Tibial artery (tissue), 4 donors: Measurements from ENCODE around the gene C10orf95.

Experiments used
- DNase-seq, 2 donors: peaks; one replicate each; pipeline ENCODE4 v3.0.0-alpha.2; 2019
- H3K27ac ChIP-seq, 2 donors: fragments of 200-600 bp; sonication (generic) in 1 of 2; 1 replicate in 1 of 2; 2 replicates in 1 of 2; pipeline ENCODE4 v1.5.1; 2018 to 2019; ENCODE audit warnings: mild to moderate bottlenecking in 1 of 2
- H3K27me3 ChIP-seq, 2 donors: fragments of 200-600 bp; sonication (generic) in 1 of 2; one replicate each; pipeline versions ENCODE4 v1.5.1 to v1.6.0; 2016 to 2019
- H3K36me3 ChIP-seq, 3 donors: fragments of 200-600 bp; sonication (generic) in 2 of 3; one replicate each; pipeline ENCODE4 v1.5.1; 2016 to 2019; ENCODE audit warnings: mild to moderate bottlenecking in 2 of 3
- H3K4me1 ChIP-seq, 4 donors: fragments of 200-600 bp; sonication (generic) in 2 of 4; 1 replicate in 3 of 4; 2 replicates in 1 of 4; pipeline ENCODE4 v1.5.1; 2016 to 2019
- H3K4me3 ChIP-seq, 2 donors: fragments of 200-600 bp; sonication (generic) in 1 of 2; 1 replicate in 1 of 2; 2 replicates in 1 of 2; pipeline ENCODE4 v1.5.1; 2018 to 2019; ENCODE audit warnings: mild to moderate bottlenecking in 2 of 2
- H3K9me3 ChIP-seq, 3 donors: fragments of 200-600 bp; sonication (generic) in 1 of 3; one replicate each; pipeline ENCODE4 v1.5.1; 2016 to 2019
- CTCF ChIP-seq, 2 experiments: fragments of 200-600 bp in 1 of 2; fragments of 450-650 bp in 1 of 2; IDR thresholded peaks; one replicate each; pipeline ENCODE4 v1.5.1; 2017 to 2019; ENCODE audit warnings: antibody characterized with exemption in 2 of 2, mild to moderate bottlenecking in 1 of 2, moderate library complexity in 1 of 2
- intact Hi-C: fragments of 100-400 bp; cut with DNase I; formaldehyde crosslinking; loops from one replicate; pipeline ENCODE4 v1.15.0; 2023; ENCODE audit warnings: low total_unique reads

C10orf95 gene

GRCh38 chr10:102463983-102464382, 12.6 kb upstream of the C10orf95 start:
- H3K9me3 ChIP-seq = no peaks in the 10 kb centered on the region
- H3K27me3 ChIP-seq = peaks cover 0 to 10% of the 10 kb centered on the region in 2 donors
- H3K4me1 ChIP-seq = peaks cover 0 to 15% (median 10%) of the 10 kb centered on the region in 4 donors
- H3K27ac ChIP-seq = no peak overlapping the region
- no peaks in the 10 kb centered on the region for H3K36me3 ChIP-seq
- intact Hi-C loops = no loop called here
- H3K4me3 ChIP-seq = no peak overlapping the region
- TF ChIP-seq CTCF (IDR thresholded peaks at IDR 0.05) = no peak
- no peak for DNase-seq

- DNase-seq = no peak
- no peak overlapping the region for H3K27ac ChIP-seq
- no peak overlapping the region for H3K4me3 ChIP-seq
Measured at GRCh38 chr10:102462512-102463054, 11.2 kb upstream of the C10orf95 start.

GRCh38 chr10:102461187-102462054, 10.1 kb upstream of the C10orf95 start:
- H3K9me3 ChIP-seq = no peaks in the 10 kb centered on the region
- H3K27ac ChIP-seq = peak overlapping the region; percentile 28 to 36
- H3K4me3 ChIP-seq = peak overlapping the region; percentile 51 to 62
- peaks cover 0 to 10% of the 10 kb centered on the region in 2 donors for H3K27me3 ChIP-seq
- DNase-seq = peak; percentile 82 to 91
- intact Hi-C loops = no loop called here
- H3K4me1 ChIP-seq = peaks cover 0 to 15% (median 10%) of the 10 kb centered on the region in 4 donors
- TF ChIP-seq CTCF (IDR thresholded peaks at IDR 0.05) = no peak
- no peaks in the 10 kb centered on the region for H3K36me3 ChIP-seq

More at GRCh38 chr10:102462512-102463054, 11.2 kb upstream of the C10orf95 start:
- H3K27me3 ChIP-seq = peaks cover 0 to 10% of the 10 kb centered on the region in 2 donors
- no peak for TF ChIP-seq CTCF (IDR thresholded peaks at IDR 0.05)
- H3K36me3 ChIP-seq = no peaks in the 10 kb centered on the region
- intact Hi-C loops = no loop called here
- no peaks in the 10 kb centered on the region for H3K9me3 ChIP-seq
- H3K4me1 ChIP-seq = peaks cover 0 to 15% (median 10%) of the 10 kb centered on the region in 4 donors

GRCh38 chr10:102460836-102461186, 9.5 kb upstream of the C10orf95 start:
- no peak for TF ChIP-seq CTCF (IDR thresholded peaks at IDR 0.05)
- intact Hi-C loops = no loop called here
- Histone ChIP-seq H3K27me3 (peaks cover 0 to 10% of the 10 kb centered on the region in 2 donors), H3K27ac (no peak overlapping the region), H3K4me1 (peaks cover 0 to 15% (median 10%) of the 10 kb centered on the region in 4 donors), H3K9me3 (no peaks in the 10 kb centered on the region), H3K4me3 (peak overlapping the region; percentile 51 to 62), H3K36me3 (no peaks in the 10 kb centered on the region)
- no peak for DNase-seq

GRCh38 chr10:102458656-102459055, 7.3 kb upstream of the C10orf95 start:
- no peak overlapping the region for H3K4me3 ChIP-seq
- H3K4me1 ChIP-seq = peaks cover 0 to 15% (median 10%) of the 10 kb centered on the region in 4 donors
- H3K36me3 ChIP-seq = no peaks in the 10 kb centered on the region
- no peak for DNase-seq
- no peak overlapping the region for H3K27ac ChIP-seq
- intact Hi-C loops = no loop called here
- no peaks in the 10 kb centered on the region for H3K9me3 ChIP-seq
- TF ChIP-seq CTCF (IDR thresholded peaks at IDR 0.05) = no peak
- H3K27me3 ChIP-seq = peaks cover 0 to 10% of the 10 kb centered on the region in 2 donors
